Limb (tissue), 2 donors: ENCODE results near the gene CDHR1.

Experiments used
- DNase-seq, 2 donors: peaks; one replicate each; pipeline ENCODE4 v3.0.0-alpha.2; 2016; ENCODE audit errors: extremely low spot score in 2 of 2

The CDHR1 gene

DNA sequence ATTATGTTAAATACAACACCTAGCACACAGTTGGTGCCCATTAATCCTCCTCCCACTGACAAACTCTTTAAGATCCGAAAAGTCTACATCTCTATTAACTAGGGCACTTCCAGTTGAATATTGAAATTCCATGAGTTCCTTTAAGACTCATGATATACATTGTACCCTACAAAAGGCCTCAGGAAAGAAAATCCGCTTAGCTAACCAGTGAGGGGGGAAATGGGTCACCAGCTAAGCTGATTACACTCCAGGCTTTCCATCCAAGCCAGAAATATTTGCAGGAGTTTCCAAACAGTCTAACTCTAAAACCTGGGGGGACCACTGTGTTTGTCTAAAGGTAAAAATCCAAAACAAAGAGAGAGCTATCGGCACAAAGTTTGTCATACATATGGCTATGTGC lies 32.3 kb downstream of the CDHR1 start:
- DNase-seq: no peak

DNA sequence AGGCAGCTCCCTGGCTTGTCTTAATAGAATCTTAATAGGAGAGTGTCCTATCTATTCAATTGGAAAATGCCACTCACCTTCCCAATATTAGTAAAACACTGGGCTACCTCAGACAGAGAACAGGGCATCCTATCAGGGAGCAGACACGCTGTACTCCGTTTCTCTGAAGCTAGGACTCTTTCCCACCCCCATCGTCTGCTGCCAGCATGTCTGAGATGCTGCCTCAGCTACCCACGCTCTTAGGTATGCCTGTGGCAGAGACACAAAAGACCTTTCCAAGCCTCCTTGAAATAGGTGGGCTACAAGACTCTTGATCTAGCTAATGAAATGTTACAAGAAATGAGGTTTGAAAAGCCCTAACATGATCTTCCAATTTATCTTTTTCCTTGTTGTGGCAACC lies 33.5 kb downstream of the CDHR1 start:
- no peak for DNase-seq

DNA sequence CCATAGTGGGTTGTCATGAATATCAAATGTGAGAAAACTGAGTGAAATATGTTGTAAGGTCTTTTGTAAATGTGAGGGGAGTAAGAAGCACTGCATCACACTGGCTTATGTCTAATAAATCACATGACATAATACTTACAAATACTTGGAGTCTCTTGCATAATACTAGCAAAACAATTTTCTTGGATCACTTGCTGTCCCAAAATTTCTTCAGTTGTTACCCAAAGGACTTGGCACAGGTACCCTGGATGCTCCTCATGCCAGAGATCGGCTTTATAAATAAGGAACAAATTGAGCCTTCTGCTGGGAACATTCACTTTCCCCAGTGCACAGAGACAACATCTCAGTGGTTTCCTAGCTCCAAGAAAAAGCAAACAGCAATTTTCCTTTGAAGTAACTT lies 36.0 kb downstream of the CDHR1 start:
- no peak for DNase-seq

DNA sequence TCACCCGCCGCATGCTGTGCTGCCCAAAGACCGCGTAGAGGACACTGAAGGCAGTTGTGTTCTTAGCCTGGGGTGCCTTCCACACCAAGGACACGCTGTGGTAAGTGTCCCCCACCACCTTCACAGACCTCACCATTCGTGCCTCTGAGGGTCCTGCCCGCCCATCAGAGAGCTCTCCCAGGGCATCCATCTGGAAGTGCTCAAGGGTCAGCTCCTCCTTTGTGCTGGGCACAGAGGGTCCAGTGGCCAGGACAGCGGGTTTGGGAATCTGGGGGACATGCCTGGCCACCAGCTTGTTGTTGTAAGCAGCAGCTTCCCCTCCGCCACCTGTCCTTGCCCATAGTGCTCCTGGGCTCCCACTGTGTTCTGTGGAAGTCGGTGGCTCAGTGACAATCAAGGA lies 38.0 kb downstream of the CDHR1 start:
- no peak for DNase-seq

DNA sequence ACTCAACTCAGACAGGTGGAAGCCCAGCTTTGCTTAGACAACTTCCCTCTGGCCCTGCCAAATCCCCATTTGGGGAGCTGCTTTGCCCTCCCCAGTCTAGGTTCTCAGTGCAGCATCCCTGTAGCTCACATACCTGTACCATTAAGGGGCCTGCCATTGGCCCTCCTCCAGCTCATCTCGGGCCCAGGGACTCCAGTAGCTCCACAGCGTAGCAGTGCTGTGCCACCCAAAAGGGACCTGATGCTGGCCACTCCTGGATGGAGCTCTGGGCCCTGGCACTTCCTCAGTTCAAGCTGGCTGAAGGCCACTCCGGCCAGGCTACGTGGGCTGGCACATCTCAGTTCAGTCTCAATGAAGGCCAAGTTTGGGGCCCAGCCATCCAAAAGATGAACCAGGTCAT lies 39.6 kb downstream of the CDHR1 start:
- DNase-seq: no peak

DNA sequence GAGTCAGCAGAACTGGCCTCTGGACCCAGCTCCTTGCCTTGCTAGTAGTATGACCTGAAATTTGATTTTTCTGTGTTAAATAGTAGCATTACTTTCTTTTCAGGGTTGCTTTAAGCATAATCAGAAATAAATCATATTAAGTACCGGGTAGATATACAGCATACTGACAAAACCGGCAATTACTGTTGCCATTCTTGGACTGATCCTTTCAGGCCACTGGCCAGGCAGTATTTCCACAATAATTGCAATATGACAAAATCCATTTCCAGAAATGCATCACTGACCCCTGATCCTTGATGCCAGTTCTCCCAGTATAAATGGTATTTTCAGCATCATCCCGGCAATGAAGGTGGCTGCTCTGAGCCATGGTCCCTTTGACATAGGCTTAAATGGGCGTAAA lies 40.1 kb downstream of the CDHR1 start:
- no peak for DNase-seq

DNA sequence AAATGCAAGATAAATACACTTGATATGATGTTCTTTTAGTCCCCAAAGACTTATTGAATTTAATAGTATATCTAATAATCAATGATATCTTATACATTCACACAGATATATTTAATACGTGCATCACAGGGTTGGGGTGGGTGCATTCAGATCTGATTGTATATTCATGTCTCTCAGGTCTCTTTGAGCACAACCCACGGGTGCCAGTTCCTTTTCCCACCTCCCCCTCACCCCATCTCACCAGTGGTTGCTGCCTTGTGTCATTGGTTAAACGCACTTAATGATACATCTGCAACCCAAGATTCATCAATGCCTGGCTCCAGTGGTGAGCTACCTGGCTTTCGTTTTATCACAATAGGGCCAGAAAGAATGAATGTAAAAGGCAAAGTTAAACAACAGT lies 40.8 kb downstream of the CDHR1 start:
- no peak for DNase-seq

DNA sequence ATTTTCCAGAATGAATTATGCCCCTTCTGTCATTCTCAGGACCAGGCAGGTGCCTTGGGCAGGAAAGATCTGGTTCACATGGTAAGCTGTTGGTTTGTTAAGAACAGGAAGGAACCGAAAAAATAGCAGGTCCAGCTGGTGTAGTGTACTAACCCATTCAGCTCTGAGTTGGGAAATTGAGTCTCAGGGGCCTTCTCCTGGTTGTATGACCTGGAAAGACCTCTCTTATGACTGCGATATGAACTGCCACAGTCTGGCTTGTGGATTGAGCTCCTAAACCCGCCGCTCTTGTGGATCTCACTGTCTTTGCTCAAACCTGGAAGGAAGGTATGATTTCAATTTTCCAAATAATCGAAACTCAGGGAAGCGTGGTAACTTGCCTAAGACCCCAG lies 42.5 kb downstream of the CDHR1 start:
- DNase-seq: no peak

DNA sequence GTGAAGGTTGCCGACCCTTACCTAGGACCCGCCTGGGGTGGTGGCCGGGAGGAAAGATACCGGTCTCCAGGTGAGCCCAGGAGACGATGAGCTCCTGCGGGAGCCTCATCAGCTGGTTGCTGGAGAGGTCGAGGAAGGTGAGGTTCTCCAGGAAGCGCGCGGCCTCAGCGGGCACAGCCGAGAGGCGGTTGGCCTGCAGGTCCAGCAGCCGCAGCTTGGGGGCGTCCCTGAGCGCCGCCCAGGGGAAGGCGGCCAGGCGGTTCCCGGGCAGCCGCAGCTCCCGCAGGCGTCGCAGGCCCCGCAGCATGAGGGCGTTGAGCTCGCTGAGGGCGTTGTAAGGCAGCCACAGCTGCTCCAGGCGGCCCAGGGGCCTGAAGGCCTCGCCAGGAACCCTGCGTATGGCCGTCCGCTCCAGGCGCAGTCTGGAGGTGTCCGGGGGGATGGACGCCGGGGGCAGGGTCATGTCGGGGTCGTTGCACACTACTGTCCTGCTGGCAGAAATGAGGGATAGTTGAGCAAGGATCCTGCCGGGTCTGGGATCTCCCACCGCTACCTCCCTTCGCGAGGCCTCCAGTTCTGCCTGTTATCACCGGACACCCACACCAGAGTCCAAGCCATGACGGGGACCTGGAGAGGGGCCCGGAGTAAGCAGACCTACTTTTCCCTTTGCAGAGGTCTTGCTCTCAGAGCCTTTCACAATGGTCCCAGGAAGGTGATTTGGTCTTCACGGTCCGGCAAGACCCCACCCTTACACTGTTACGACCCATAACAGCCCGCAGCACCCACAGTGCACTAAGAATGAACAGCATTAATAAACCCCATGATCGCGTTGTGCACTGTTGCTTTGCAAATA lies 43.1 kb downstream of the CDHR1 start:
- no peak for DNase-seq

DNA sequence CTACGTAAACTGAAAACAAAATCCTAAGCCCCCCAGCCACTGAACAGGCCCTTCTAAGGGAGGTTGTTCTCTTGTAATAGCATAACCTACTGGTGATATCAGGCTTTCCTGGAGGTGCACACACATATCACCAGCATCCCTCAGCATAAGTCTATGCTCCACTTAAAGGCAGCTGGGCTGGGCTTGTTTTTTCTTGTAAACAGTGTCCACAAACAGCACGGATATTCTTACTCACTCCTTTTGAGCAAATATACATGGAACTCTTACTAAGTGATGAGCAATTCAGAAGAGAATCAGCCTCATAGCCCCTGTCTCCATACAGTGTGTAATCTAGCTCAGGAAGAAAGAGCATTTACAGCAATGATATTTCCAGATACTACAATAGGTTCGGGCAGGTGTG lies 44.6 kb downstream of the CDHR1 start:
- DNase-seq: no peak

DNA sequence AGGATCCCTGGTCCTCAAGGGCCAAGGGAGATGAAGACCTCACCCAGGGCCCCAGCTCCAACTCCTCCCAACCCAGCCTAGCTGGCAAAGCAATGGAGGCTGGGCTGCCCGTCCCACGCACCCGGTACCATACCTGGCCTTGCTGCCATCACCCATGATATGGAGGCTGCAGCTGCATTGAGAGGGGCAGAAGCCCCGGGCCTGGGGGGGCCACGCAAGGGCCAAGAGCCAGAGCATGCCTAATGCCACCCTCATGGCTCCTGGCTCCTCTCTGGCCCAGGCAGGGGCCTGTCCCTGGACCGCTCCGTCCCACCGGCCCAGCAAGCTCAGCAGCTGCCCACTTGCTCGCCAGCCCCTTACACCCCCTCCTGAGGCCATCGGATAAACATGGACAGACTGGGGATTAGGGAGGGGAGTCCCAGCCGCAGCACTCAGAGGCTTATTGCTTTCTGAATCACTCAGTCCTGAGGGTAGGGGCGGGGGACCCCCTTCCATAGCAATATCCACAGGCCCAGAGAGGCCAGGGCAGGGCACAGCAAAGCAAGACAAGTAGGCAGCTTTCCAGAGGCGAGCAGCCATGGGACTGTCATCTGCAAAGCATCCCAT lies 47.0 kb downstream of the CDHR1 start, which contains the start of gene LRIT1:
Gene LRIT1, minus strand, starts transcription at position 362 of the 606 bp plus-strand sequence. Its CDS starts 107 bp downstream, at position 255.
- DNase-seq: no peak

DNA sequence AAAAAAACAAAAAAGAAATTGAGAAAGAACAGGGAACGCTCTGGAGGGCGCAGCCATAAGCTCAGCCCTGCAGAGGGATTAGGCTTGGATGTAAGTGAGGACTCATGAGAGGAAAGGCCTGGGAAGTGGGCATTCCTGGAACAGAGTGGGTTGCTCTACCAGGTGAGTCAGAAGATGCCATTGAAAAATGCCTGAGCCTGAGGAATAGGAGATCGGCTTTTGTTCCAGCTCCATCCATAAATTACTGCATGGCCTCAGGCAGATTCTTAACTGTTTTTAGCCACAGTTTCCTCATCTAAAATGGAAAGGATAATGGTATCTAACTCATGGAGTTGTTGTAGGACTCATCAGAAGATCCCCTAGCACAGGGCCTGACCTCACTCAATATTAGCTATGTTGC lies 49.4 kb downstream of the CDHR1 start:
- no peak for DNase-seq

DNA sequence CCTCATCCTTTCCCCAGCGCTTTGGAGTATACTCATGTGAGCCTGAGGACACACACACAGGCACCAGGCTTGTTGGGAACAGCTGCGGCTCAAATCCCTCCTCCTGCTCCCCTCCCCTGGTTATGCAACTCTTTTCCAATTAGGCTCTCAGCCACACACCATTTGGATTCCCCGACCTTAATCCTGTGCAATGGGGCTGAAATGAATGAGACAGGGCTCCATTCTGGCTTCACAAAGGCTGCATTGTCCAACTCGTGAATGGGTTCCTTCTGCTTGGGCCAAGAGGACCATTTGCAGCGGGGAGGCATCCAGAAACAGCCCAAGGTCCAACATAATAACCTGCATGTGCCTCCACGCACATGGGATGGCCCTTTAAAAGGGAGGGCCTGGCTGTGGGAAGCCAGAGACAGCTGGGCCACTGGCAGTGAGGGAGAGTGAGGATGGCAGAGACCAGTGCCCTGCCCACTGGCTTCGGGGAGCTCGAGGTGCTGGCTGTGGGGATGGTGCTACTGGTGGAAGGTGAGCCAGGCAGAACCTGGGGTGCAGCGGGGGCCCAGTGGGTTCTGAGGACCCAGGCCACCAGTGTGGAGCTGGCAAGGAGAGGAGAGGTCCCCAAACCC lies 50.4 kb downstream of the CDHR1 start, which contains the start of gene RGR:
Gene RGR, plus strand, starts transcription at position 403 of the 620 bp plus-strand sequence. Its CDS starts 38 bp downstream, at position 441.
- peak; percentile 55 for DNase-seq

DNA sequence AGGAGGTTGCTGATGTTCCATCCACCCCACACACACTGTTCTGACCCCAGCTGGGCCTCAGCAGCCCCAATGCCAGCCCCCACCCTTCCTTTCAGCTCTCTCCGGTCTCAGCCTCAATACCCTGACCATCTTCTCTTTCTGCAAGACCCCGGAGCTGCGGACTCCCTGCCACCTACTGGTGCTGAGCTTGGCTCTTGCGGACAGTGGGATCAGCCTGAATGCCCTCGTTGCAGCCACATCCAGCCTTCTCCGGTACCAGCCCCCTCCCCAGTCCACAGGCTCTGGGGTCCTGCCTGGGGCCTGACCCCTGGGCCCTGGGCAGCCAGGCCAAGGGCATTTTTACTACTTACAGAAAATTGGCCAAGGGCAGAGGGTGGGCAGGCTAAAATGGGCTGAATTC lies 53.2 kb downstream of the CDHR1 start:
- DNase-seq: no peak

DNA sequence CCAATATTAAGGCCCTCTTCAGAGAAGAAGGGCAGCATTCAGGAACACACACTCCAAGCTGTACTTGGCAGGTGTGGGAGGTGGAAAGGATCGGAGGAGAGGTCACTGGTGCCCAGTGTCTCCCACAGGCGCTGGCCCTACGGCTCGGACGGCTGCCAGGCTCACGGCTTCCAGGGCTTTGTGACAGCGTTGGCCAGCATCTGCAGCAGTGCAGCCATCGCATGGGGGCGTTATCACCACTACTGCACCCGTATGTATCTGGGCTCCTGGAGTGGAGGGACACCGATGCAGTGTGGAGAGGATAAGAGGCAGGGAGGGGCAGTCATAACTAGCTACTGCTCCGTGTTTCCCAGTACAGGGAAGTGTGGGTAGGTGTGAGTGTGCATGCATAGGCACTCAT lies 54.5 kb downstream of the CDHR1 start:
- DNase-seq: no peak

DNA sequence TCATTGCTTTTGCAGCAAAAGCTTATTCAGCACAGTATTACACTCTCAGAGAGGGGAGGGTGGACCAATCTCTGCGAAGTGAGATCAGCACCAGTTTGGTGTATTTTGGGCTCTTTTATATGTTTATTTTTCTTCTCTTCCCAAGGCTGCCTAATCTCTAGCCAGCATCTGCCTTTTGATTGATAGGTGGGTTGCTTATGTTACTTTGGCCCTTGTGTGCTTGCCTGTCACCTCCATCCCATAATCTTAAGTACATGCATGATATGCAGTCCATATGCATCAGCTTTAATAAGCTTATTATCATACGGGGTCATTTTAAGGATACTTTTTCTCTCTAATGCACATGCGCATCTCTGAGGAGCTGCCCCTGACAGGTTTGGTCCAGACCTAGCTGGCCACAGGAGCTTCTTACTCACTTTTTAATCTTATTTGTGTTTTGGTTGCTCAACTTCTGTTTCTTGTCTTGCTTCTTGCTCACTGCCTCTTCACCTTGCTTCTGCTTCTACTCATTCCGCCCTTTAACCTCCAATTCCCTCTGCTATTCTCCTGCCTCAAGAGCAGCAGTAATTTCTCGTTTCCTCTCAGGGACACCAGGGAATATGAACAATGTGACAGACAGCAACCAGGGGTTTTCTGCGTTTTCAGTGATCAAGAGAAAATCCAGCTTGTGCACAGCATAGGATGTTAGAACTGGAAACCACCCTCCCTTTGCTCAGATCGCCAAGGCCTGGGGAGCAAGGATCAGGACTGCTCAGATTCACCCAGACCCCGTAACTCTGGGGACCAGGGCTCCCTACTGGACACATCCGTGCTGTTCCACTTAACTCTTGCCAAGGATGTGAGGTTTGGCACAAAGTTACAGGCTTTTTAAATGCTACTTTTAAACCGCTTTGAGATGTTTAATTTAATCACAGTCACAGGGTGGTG lies 60.5 kb downstream of the CDHR1 start:
- no peak for DNase-seq

DNA sequence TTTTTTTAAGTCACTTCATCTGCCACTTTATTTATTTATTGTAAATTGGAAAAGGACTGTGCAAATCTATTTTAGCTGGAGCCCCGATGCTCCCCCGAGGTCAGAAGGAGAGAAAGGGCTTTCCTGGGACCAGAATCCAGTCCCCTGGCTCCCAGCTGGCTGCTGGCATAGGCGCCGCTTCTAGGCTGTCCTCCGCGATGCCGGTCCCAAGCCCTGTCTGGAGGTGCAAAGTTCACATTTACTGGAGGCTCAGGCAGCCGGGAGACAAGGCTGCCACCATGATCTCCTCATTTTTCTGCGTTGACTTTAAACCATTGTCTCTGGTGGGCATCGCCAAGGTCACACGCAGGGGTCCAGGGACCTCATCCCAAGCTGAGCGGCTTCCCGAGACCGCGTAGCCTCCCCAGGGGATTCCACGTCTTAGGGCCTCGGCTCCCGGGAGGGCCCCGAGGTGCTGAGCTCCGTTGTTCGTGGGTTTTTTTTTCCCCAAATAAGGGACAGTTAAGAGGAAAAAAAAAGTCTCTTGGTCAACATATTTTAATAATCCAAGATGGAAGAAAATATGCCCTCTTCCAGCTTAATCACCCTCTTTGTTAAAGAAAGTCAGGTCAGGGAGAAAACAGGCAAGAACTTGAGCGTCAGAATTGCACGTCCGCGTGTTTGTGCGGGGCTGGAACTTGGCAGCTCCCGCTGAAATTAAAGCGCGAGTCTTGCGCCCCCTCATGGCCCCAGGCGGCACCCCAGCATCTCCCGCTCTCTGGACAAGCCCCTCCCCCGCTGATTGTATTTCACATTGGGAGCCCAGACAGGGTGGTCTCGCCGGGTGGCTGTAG lies 62.4 kb downstream of the CDHR1 start:
- DNase-seq: peak; percentile 37 to 74

DNA sequence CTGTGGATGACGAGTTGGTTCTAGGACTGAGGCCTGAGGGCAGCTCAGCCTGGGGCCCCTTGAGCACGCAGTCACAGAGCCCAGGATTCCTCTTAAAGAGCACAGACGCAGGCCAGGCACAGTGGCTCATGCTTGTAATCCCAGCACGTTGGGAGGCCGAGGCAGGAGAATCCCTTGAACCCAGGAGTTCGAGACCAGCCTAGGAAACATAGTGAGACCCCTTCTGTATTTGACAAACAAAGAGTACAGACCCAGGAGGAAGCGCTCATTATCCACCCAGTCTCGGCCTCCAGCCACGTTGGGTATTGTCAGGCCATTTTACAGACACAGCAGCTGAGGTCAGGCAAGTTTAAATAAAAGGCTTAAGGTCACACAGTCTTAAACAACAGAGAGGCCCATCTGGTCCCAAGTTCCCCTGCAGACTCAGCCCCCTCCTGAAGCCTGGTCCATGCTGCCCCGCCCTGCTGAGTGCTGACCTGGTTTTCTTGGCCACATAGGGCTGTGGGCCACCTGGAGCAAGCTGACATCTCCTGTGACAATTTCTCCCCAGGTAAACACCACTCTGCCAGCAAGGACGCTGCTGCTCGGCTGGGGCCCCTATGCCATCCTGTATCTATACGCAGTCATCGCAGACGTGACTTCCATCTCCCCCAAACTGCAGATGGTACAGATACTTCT lies 63.1 kb downstream of the CDHR1 start:
- no peak for DNase-seq

DNA sequence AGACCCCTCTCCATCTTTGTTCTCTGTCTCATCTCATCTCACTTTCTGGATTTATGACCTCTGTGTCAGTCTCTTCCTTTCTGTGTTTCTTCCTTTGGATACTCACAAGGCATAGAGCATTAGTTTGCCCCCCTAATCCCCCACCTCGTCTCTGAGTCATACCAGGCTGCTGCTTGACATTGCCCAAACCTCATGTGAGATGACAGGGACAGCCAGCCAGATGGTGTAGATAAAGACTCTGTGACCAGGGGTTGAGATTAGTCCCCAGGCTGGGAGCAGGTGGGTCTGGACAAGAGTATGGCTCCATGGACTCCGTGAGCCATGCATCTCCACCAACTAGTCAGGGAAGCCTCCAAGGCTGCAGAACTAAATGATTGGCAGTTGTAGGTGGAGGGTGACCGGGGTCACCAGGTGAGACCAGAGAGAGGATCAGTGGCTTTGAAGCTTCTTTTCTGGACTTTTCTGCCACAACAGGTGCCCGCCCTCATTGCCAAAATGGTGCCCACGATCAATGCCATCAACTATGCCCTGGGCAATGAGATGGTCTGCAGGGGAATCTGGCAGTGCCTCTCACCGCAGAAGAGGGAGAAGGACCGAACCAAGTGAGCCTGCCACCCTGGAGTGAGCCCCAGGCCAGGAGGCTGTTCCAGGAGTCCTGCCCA lies 63.8 kb downstream of the CDHR1 start:
- DNase-seq: no peak
